Skin epidermis (tissue), 12 donors: ENCODE results near the gene FBXO21.

Source experiments
- H3K27ac ChIP-seq, 21 experiments: fragments of 200-600 bp; sonication (generic) in 11 of 21; one replicate each; pipeline ENCODE4 v1.5.0; 2020; ENCODE audit warnings: mild to moderate bottlenecking in 3 of 21, inconsistent platforms in 2 of 21, moderate library complexity in 2 of 21
- H3K4me3 ChIP-seq, 7 experiments: fragments of 200-600 bp; sonication (generic) in 2 of 7; one replicate each; pipeline ENCODE4 v1.5.0; 2020; ENCODE audit warnings: inconsistent platforms in 2 of 7, mild to moderate bottlenecking in 2 of 7, moderate library complexity in 1 of 7

The FBXO21 gene

GRCh38 chr12:117143008-117143532 lies 47.2 kb downstream of the FBXO21 start:
- H3K27ac ChIP-seq, result peak overlapping the region in 1 of 21 experiments; percentile 37

GRCh38 chr12:117142094-117142493 lies 48.2 kb downstream of the FBXO21 start:
- Histone ChIP-seq H3K27ac (peak overlapping the region in 1 of 21 experiments; percentile 37), H3K4me3 (no peak overlapping the region)

More at GRCh38 chr12:117143008-117143532, 47.2 kb downstream of the FBXO21 start:
- H3K4me3 ChIP-seq, result no peak overlapping the region

- Histone ChIP-seq H3K4me3 (no peak overlapping the region), H3K27ac (peak overlapping the region in 1 of 21 experiments; percentile 37)
These were observed 49.0 kb downstream of the FBXO21 start for GRCh38 chr12:117141097-117141898.

GRCh38 chr12:117140397-117141096 lies 49.7 kb downstream of the FBXO21 start:
- Histone ChIP-seq H3K27ac (peak overlapping the region in 1 of 21 experiments; percentile 37), H3K4me3 (no peak overlapping the region)

GRCh38 chr12:117139025-117139717 lies 51.1 kb downstream of the FBXO21 start:
- no peak overlapping the region for H3K4me3 ChIP-seq
- peak overlapping the region in 2 of 21 experiments; percentile 37 to 65 for H3K27ac ChIP-seq

- Histone ChIP-seq H3K4me3 (no peak overlapping the region), H3K27ac (peak overlapping the region in 3 of 21 experiments; percentile 4 to 52 (median 24))
These were observed 55.5 kb downstream of the FBXO21 start for GRCh38 chr12:117134721-117135120.

GRCh38 chr12:117134059-117134458 lies 56.2 kb downstream of the FBXO21 start:
- peak overlapping the region in 6 of 21 experiments; percentile 4 to 52 (median 23) for H3K27ac ChIP-seq
- no peak overlapping the region for H3K4me3 ChIP-seq

- Histone ChIP-seq H3K4me3 (no peak overlapping the region), H3K27ac (no peak overlapping the region)
These were observed 59.5 kb downstream of the FBXO21 start for GRCh38 chr12:117130801-117131200.

- Histone ChIP-seq H3K4me3 (no peak overlapping the region), H3K27ac (no peak overlapping the region)
These were observed 60.9 kb downstream of the FBXO21 start for GRCh38 chr12:117129391-117129790.

- Histone ChIP-seq H3K4me3 (no peak overlapping the region), H3K27ac (no peak overlapping the region)
These were observed 62.1 kb downstream of the FBXO21 start for GRCh38 chr12:117127933-117128823.

GRCh38 chr12:117126335-117126734 lies 63.9 kb downstream of the FBXO21 start:
- Histone ChIP-seq H3K4me3 (no peak overlapping the region), H3K27ac (no peak overlapping the region)

GRCh38 chr12:117125767-117126166 lies 64.5 kb downstream of the FBXO21 start:
- Histone ChIP-seq H3K27ac (no peak overlapping the region), H3K4me3 (no peak overlapping the region)

GRCh38 chr12:117125272-117125613 lies 65.0 kb downstream of the FBXO21 start:
- no peak overlapping the region for H3K27ac ChIP-seq
- no peak overlapping the region for H3K4me3 ChIP-seq

- H3K4me3 ChIP-seq, result no peak overlapping the region
- H3K27ac ChIP-seq, result no peak overlapping the region
These were observed 65.6 kb downstream of the FBXO21 start for GRCh38 chr12:117124421-117125271.

GRCh38 chr12:117121441-117121840 lies 68.8 kb downstream of the FBXO21 start:
- H3K4me3 ChIP-seq, result no peak overlapping the region
- no peak overlapping the region for H3K27ac ChIP-seq

GRCh38 chr12:117120787-117121186 lies 69.5 kb downstream of the FBXO21 start:
- no peak overlapping the region for H3K27ac ChIP-seq

GRCh38 chr12:117119592-117120198 lies 70.6 kb downstream of the FBXO21 start:
- peak overlapping the region in 1 of 21 experiments; percentile 30 for H3K27ac ChIP-seq

More at GRCh38 chr12:117120787-117121186, 69.5 kb downstream of the FBXO21 start:
- no peak overlapping the region for H3K4me3 ChIP-seq

More at GRCh38 chr12:117119592-117120198, 70.6 kb downstream of the FBXO21 start:
- no peak overlapping the region for H3K4me3 ChIP-seq
